GM18526 (cell line): ENCODE results near the gene PHAF1.

ENCODE experiments used
- POLR2A ChIP-seq: IDR thresholded peaks from 3 replicates; pipeline ENCODE4 v1.6.1; 2011; ENCODE audit not compliant: insufficient read length; ENCODE audit errors: extremely low read depth

The PHAF1 gene

GRCh38 chr16:67109407-67110135 lies at the start of gene PHAF1:
Gene PHAF1, plus strand, starts transcription at chr16:67109941. Its CDS starts 235 bp downstream, at chr16:67110176.
- TF ChIP-seq POLR2A, result peak; percentile 86

GRCh38 chr16:67063008-67063407 lies 46.7 kb upstream of the PHAF1 start:
- no peak for TF ChIP-seq POLR2A

- TF ChIP-seq POLR2A, result no peak
Measured at GRCh38 chr16:67068212-67068753, 41.5 kb upstream of the PHAF1 start.

GRCh38 chr16:67071476-67072048 lies 38.2 kb upstream of the PHAF1 start:
- TF ChIP-seq POLR2A, result no peak

- no peak for TF ChIP-seq POLR2A
Measured at GRCh38 chr16:67075331-67075730, 34.4 kb upstream of the PHAF1 start.

- TF ChIP-seq POLR2A, result no peak
Measured at GRCh38 chr16:67077871-67078270, 31.9 kb upstream of the PHAF1 start.

- TF ChIP-seq POLR2A, result no peak
Measured at GRCh38 chr16:67082100-67082499, 27.6 kb upstream of the PHAF1 start.

- no peak for TF ChIP-seq POLR2A
Measured at GRCh38 chr16:67082891-67083290, 26.9 kb upstream of the PHAF1 start.

- TF ChIP-seq POLR2A, result no peak
Measured at GRCh38 chr16:67084345-67085028, 25.3 kb upstream of the PHAF1 start.

GRCh38 chr16:67086822-67087221 lies 22.9 kb upstream of the PHAF1 start:
- TF ChIP-seq POLR2A, result no peak

GRCh38 chr16:67087291-67087690 lies 22.4 kb upstream of the PHAF1 start:
- TF ChIP-seq POLR2A, result no peak

GRCh38 chr16:67087803-67088202 lies 21.9 kb upstream of the PHAF1 start:
- no peak for TF ChIP-seq POLR2A

- no peak for TF ChIP-seq POLR2A
Measured at GRCh38 chr16:67088551-67088950, 21.2 kb upstream of the PHAF1 start.

GRCh38 chr16:67089101-67089500 lies 20.6 kb upstream of the PHAF1 start:
- TF ChIP-seq POLR2A, result no peak

GRCh38 chr16:67091906-67092566 lies 17.7 kb upstream of the PHAF1 start:
- TF ChIP-seq POLR2A, result no peak
